Measurements from ENCODE around the gene ACTL6A.

DNA sequence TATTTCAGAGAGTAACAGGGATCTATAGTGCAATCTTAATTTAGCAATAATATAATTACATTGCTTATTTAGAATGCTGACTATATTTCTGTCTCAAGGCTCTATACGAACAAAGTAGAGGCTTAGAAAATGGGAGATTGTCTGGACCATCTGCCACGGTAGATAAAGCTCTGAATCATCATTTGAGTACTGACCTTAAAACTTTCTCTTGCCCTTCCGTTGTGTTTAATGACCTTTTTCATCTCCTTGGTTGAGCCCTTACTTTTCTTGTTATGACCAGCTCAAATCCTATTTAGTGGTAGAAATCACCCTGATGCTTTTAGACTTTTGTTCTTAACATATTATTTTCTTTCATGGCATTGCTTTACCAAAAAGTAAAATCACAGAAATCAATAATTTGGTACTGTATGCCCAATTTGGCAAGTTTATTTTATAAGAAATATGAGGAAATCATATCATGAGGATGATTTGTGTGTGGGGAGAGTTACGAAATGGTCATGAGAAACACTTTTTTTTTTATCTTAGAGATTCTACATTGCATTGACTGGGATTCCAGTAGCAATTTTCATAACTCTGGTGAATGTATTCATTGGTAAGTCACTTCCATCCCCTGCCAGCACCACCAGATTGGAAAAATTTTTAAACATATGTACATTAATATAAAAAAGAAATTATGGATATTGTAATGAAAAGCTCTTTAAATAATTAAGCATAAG lies 52.9 kb downstream of the ACTL6A start:
- TF ChIP-seq, protein P1, sequence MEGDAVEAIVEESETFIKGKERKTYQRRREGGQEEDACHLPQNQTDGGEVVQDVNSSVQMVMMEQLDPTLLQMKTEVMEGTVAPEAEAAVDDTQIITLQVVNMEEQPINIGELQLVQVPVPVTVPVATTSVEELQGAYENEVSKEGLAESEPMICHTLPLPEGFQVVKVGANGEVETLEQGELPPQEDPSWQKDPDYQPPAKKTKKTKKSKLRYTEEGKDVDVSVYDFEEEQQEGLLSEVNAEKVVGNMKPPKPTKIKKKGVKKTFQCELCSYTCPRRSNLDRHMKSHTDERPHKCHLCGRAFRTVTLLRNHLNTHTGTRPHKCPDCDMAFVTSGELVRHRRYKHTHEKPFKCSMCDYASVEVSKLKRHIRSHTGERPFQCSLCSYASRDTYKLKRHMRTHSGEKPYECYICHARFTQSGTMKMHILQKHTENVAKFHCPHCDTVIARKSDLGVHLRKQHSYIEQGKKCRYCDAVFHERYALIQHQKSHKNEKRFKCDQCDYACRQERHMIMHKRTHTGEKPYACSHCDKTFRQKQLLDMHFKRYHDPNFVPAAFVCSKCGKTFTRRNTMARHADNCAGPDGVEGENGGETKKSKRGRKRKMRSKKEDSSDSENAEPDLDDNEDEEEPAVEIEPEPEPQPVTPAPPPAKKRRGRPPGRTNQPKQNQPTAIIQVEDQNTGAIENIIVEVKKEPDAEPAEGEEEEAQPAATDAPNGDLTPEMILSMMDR (IDR thresholded peaks at IDR 0.05), result no peak
- TF ChIP-seq EZH2 (IDR thresholded peaks at IDR 0.05), result no peak
